OCI-LY7 (cell line): ENCODE results near the gene EXOC3L2. TPM values are rescaled to one million over a fixed set of nuclear protein-coding genes. Genes with fewer than 3 reads are reported as not detected.

Experiments used
- BruUV-seq: library from RNA; stranded (reverse); fragments of 400-500 nt; replicated peaks from 2 replicates; lab custom pipeline; 2021; lab: Mats Ljungman, UMichigan
- CTCF ChIA-PET: fragments of 300-600 bp; sonication (Branson Sonifier 250); formaldehyde crosslinking; loops from one replicate; lab custom pipeline; 2022; ENCODE audit warnings: antibody characterized with exemption; ENCODE audit not compliant: unreplicated experiment; lab: Charles Lee
- POLR2A ChIA-PET: fragments of 300-600 bp; sonication (Branson Sonifier 250); formaldehyde crosslinking; loops from one replicate; lab custom pipeline; 2022; ENCODE audit warnings: antibody characterized with exemption; lab: Charles Lee
- DNase-seq: peaks from one replicate; pipeline ENCODE4 v3.0.0-alpha.2; 2015; ENCODE audit warnings: low spot score
- H2AFZ ChIP-seq: fragments of 200-600 bp; sonication (generic), shearing (Covaris generic); 2 replicates; pipeline ENCODE4 v1.6.1; 2014; ENCODE audit warnings: mild to moderate bottlenecking, antibody characterized with exemption, low read length, moderate library complexity
- H3K27ac ChIP-seq: fragments of 200-600 bp; sonication (generic); 2 replicates; pipeline ENCODE4 v1.5.1; 2014; ENCODE audit warnings: mixed run types, low read depth, mild to moderate bottlenecking, moderate library complexity, low read length, inconsistent platforms; ENCODE audit not compliant: poor library complexity, severe bottlenecking
- H3K36me3 ChIP-seq: fragments of 200-600 bp; sonication (generic); 2 replicates; pipeline ENCODE4 v1.6.1; 2014; ENCODE audit warnings: mild to moderate bottlenecking, antibody characterized with exemption, low read length, moderate library complexity, mixed read lengths; ENCODE audit not compliant: insufficient read depth
- H3K4me1 ChIP-seq: fragments of 200-600 bp; sonication (generic); 2 replicates; pipeline ENCODE4 v1.5.1; 2014; ENCODE audit warnings: mild to moderate bottlenecking, low read length; ENCODE audit not compliant: insufficient read depth, poor library complexity, severe bottlenecking
- H3K4me2 ChIP-seq: fragments of 200-600 bp; sonication (generic); 2 replicates; pipeline ENCODE4 v1.6.1; 2014; ENCODE audit warnings: mild to moderate bottlenecking, low read length
- H3K4me3 ChIP-seq: fragments of 200-600 bp; sonication (generic); 2 replicates; pipeline ENCODE4 v1.5.1; 2014; ENCODE audit warnings: mild to moderate bottlenecking, low read depth, low read length; ENCODE audit not compliant: poor library complexity, severe bottlenecking
- H3K79me2 ChIP-seq: fragments of 200-600 bp; sonication (generic); 2 replicates; pipeline ENCODE4 v1.6.1; 2016; ENCODE audit warnings: low read depth, mild to moderate bottlenecking, low read length, moderate library complexity, mixed read lengths; ENCODE audit not compliant: insufficient read depth
- H3K9me2 ChIP-seq: fragments of 200-600 bp; sonication (generic); 2 replicates; pipeline ENCODE4 v1.6.1; 2016; ENCODE audit warnings: mild to moderate bottlenecking, low read length, mixed read lengths; ENCODE audit not compliant: insufficient read depth
- H3K9me3 ChIP-seq: fragments of 200-600 bp; sonication (generic); 2 replicates; pipeline ENCODE4 v1.6.1; 2014; ENCODE audit warnings: mild to moderate bottlenecking, mixed run types, low read length, mixed read lengths
- H4K20me1 ChIP-seq: fragments of 200-600 bp; sonication (generic); 2 replicates; pipeline ENCODE4 v1.6.1; 2014; ENCODE audit warnings: mild to moderate bottlenecking, antibody characterized with exemption, low read length, moderate library complexity, mixed read lengths; ENCODE audit not compliant: insufficient read depth
- EZH2phosphoT487 ChIP-seq: fragments of 200-600 bp; sonication (generic); IDR thresholded peaks from 2 replicates; pipeline ENCODE4 v1.6.1; 2018; ENCODE audit warnings: low read depth, borderline replicate concordance, mild to moderate bottlenecking, mixed run types, antibody characterized with exemption, low read length, moderate library complexity, mixed read lengths
- intact Hi-C: fragments of 100-400 bp; cut with micrococcal nuclease; formaldehyde crosslinking; loops from one replicate; pipeline ENCODE4 v1.10.0; 2022; ENCODE audit not compliant: unreplicated experiment
- total RNA-seq, 2 experiments: library from RNA; depleted of rRNA in 1 of 2; stranded (reverse); fragments of >200 nt in 1 of 2; shearing (Covaris generic) in 1 of 2; gene quantifications; 2 replicates each; pipeline ENCODE4 v1.2.3, GENCODE V29; 2014 to 2022
- TF ChIP-seq, protein P1 (sequence below): fragments of 200-600 bp; sonication (generic); conservative IDR thresholded peaks from 2 replicates; pipeline ENCODE4 v1.5.1; 2014; ENCODE audit warnings: mild to moderate bottlenecking, antibody characterized with exemption, low read length, moderate library complexity, mixed read lengths

EXOC3L2 gene
- total RNA-seq, 2 experiments from 2014 or later: not detected

DNA sequence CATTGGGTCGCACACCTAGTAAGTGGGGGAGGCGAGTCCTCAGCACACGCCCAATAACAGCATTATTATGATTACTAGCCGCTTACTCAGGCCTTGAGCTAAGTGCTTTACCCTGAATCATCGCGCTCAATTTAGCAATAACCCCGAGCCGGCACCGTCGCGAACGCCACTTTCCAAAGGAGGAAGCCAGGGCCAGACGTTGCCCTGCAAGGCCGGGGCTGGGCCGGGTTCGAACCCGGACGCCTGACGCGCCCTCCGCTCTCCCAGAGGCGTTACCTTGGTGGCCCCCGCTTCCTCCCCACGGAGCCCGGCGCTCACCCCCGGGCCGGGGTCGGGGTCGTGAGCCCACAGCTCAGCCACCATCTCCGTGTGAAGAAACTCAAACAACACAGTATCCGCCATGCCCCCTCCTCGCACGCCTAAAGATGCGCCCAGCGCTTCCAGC is 67.4 kb downstream of the EXOC3L2 start, which contains the start of gene TRAPPC6A:
Gene TRAPPC6A, minus strand, starts transcription at position 421 of the 445 bp plus-strand sequence. Its CDS starts 19 bp downstream, at position 402.
- Histone ChIP-seq H3K9me2 (no peaks in the 10 kb centered on the region), H2AFZ (peak within 1 kb of the TSS; percentile 72), H3K4me1 (peaks cover 25% of the 10 kb centered on the region), H3K36me3 (0 out of 2 replicates have a peak, but pooled peaks cover 8% of the 10 kb centered on the region), H3K79me2 (peaks cover 32% of the 10 kb centered on the region), H3K27ac (peak within 1 kb of the TSS; percentile 66), H3K9me3 (no peaks in the 10 kb centered on the region), H4K20me1 (no peaks in the 10 kb centered on the region), H3K4me3 (peak within 1 kb of the TSS; percentile 88), H3K4me2 (peak within 1 kb of the TSS; percentile 75)
- no peak for DNase-seq
- ChIA-PET POLR2A (interaction anchor here (0.6 to 2.4 kb wide), 7 partner anchors 11 to 1243 kb away, joined by 3 to 15 read pairs (median 3); partner anchors contain the start of gene ZNF45), CTCF (interaction anchor here (0.6 to 0.8 kb wide), 2 partner anchors 25 to 113 kb away, joined by 3 read pairs; no protein-coding TSS in a partner anchor)
- intact Hi-C loops: loop anchor here (1.0 to 5.0 kb wide), 4 partner anchors 41 to 162 kb away; partner anchors contain the start of genes GEMIN7 and PPP1R37
- TSS peak; percentile 97 for BruUV-seq
- TF ChIP-seq EZH2phosphoT487: no peak
- TF ChIP-seq, protein P1, sequence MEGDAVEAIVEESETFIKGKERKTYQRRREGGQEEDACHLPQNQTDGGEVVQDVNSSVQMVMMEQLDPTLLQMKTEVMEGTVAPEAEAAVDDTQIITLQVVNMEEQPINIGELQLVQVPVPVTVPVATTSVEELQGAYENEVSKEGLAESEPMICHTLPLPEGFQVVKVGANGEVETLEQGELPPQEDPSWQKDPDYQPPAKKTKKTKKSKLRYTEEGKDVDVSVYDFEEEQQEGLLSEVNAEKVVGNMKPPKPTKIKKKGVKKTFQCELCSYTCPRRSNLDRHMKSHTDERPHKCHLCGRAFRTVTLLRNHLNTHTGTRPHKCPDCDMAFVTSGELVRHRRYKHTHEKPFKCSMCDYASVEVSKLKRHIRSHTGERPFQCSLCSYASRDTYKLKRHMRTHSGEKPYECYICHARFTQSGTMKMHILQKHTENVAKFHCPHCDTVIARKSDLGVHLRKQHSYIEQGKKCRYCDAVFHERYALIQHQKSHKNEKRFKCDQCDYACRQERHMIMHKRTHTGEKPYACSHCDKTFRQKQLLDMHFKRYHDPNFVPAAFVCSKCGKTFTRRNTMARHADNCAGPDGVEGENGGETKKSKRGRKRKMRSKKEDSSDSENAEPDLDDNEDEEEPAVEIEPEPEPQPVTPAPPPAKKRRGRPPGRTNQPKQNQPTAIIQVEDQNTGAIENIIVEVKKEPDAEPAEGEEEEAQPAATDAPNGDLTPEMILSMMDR: no peak

DNA sequence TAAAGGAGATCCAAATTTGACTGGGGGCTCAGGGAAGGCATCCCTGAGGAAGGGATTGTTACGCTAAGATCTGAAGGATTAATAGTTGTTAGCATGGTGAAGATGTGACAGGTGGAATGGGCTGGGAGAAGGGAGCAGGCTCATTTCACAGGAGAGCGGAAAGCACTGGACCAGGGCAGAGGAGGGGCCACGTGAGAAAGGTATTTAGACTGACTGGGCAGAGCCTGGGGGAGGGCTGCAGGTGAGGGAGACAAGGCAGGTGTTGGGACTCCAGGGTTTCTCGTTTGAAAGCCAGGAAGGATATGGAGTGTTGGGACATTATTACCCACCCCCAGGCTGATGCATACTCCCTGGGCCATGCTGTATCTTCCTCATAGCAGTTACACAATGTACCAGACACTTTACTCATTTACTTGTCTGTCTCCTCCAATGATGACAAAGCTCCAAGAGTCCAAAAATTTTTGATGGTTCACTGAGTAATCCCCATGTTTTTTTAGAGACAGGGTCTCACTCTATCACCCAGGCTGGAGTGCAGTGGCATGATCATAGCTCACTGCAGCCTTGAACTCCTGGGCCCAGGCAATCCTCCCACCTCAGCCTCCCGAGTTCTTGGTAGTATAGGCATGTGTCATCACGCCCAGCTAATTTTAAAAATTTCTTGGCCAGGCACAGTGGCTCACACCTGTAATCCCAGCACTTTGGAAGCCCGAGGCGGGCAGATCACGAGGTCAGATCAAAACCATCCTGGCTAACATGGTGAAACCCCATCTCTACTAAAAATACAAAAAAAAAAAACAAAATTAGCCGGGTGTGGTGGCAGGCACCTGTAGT is 69.5 kb downstream of the EXOC3L2 start:
- POLR2A ChIA-PET: interaction anchor here (0.7 kb wide), 1 partner anchor 30 kb away, joined by 3 read pairs; no protein-coding TSS in a partner anchor

More for the DNA sequence above, 69.5 kb downstream of the EXOC3L2 start:
- no peak overlapping the region for H3K4me3 ChIP-seq
- no peaks in the 10 kb centered on the region for H3K9me3 ChIP-seq
- H3K4me2 ChIP-seq: no peak overlapping the region
- H3K79me2 ChIP-seq: peaks cover 23% of the 10 kb centered on the region
- 0 out of 2 replicates have a peak, but pooled peaks cover 2% of the 10 kb centered on the region for H3K36me3 ChIP-seq
- DNase-seq: no peak
- CTCF ChIA-PET: no interaction called here
- H3K4me1 ChIP-seq: peaks cover 33% of the 10 kb centered on the region
- H3K9me2 ChIP-seq: no peaks in the 10 kb centered on the region
- no TSS peak for BruUV-seq
- intact Hi-C loops: loop anchor here (5.0 kb wide), 1 partner anchor 83 kb away; the partner anchor contains the start of gene PPP1R37
- TF ChIP-seq EZH2phosphoT487: no peak
- TF ChIP-seq, protein P1: no peak
- H2AFZ ChIP-seq: no peak overlapping the region
- no peak overlapping the region for H3K27ac ChIP-seq
- no peaks in the 10 kb centered on the region for H4K20me1 ChIP-seq
